ENCODE data around the gene TEDC2. TPM values are rescaled to one million over a fixed set of nuclear protein-coding genes. Genes with fewer than 3 reads are reported as not detected.
A peak's percentile ranks its signal among the peaks of the same experiment; 100 is the strongest.

Gene TEDC2
- total and polyA plus RNA-seq, 10 of the 15 experiments (the other 5 are each of a cell fraction or from before 2014, with no cell fraction given): 0.23 to 47.9 (median 19.1) TPM

DNA sequence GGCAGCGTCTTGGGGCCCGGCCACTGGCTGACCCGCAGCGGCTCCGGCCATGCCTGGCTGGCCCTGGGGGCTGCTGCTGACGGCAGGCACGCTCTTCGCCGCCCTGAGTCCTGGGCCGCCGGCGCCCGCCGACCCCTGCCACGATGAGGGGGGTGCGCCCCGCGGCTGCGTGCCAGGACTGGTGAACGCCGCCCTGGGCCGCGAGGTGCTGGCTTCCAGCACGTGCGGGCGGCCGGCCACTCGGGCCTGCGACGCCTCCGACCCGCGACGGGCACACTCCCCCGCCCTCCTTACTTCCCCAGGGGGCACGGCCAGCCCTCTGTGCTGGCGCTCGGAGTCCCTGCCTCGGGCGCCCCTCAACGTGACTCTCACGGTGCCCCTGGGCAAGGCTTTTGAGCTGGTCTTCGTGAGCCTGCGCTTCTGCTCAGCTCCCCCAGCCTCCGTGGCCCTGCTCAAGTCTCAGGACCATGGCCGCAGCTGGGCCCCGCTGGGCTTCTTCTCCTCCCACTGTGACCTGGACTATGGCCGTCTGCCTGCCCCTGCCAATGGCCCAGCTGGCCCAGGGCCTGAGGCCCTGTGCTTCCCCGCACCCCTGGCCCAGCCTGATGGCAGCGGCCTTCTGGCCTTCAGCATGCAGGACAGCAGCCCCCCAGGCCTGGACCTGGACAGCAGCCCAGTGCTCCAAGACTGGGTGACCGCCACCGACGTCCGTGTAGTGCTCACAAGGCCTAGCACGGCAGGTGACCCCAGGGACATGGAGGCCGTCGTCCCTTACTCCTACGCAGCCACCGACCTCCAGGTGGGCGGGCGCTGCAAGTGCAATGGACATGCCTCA, 12.0 kb downstream of the TEDC2 start:
- Histone ChIP-seq H3K4me3 (no peak overlapping the region), H3K4me1 (ENCODE audit: control insufficient read depth, insufficient read depth, low read length) (peaks cover 20% of the 10 kb centered on the region), H3K4me2 (ENCODE audit: control insufficient read depth, insufficient read depth) (peak overlapping the region; percentile 42), H3K9me3 (replicated peaks; ENCODE audit: control insufficient read depth, insufficient read depth, low read length) (no peaks in the 10 kb centered on the region), H3K27ac (ENCODE audit: control insufficient read depth, insufficient read depth) (no peak overlapping the region), H3K36me3 (ENCODE audit: control insufficient read depth in 2 of 2, insufficient read depth in 2 of 2, low read length in 1 of 2) (no peaks in the 10 kb centered on the region), H3K79me2 (ENCODE audit: control insufficient read depth, insufficient read depth, low read length) (no peaks in the 10 kb centered on the region), H3K9ac (ENCODE audit: control insufficient read depth, insufficient read depth, low read length) (no peak overlapping the region), H4K20me1 (ENCODE audit: control insufficient read depth, insufficient read depth) (no peaks in the 10 kb centered on the region), H2AFZ (ENCODE audit: control insufficient read depth, low read depth, low read length) (no peak overlapping the region), H3K27me3 (replicated peaks in 1 of 2; ENCODE audit: control insufficient read depth in 2 of 2, insufficient read depth in 2 of 2, low read length in 1 of 2) (peaks cover 0 to 2% of the 10 kb centered on the region in 2 experiments; a peak in 1 of 4 replicates)
- CTCF ChIA-PET: no interaction called here
- SMC1A ChIA-PET (ENCODE audit: uncharacterized antibody, unreplicated experiment): no interaction called here
- WGBS (ENCODE audit: insufficient coverage, insufficient replicate concordance, low lambda C conversion rate, missing lambda C conversion rate): 47% methylated on average over 57 of the region's 61 CpGs
- intact Hi-C loops (cut with micrococcal nuclease; ENCODE audit: unreplicated experiment): no loop called here
- POLR2A ChIA-PET: interaction anchor here (0.6 to 1.4 kb wide), 3 partner anchors 12 to 136 kb away, joined by 3 to 5 read pairs (median 3); partner anchors contain the start of genes CCNF and TEDC2
- TF ChIP-seq ZNF274 (IDR thresholded peaks at IDR 0.05; ENCODE audit: insufficient read depth, insufficient read length): no peak
- no peak for TF ChIP-seq POLR2A (IDR thresholded peaks at IDR 0.05; ENCODE audit: low read depth, low read length)
- TF ChIP-seq CREM (IDR thresholded peaks at IDR 0.05; ENCODE audit: low read depth): no peak
- peak in 1 of 2 experiments; percentile 88; a peak in 2 of 4 replicates for TF ChIP-seq BHLHE40 (IDR thresholded peaks at IDR 0.05; ENCODE audit: borderline replicate concordance in 1 of 2, low read depth in 2 of 2, low read length in 1 of 2)
- 0 out of 2 replicates have a peak, but pooled peaks have one; percentile 41 for TF ChIP-seq IKZF1 (conservative IDR thresholded peaks at IDR 0.05)
- TF ChIP-seq CHD4 (IDR thresholded peaks at IDR 0.05): no peak
- 0 out of 2 replicates have a peak, but pooled peaks have one; percentile 20 for TF ChIP-seq ZNF687 (IDR thresholded peaks at IDR 0.05)
- no peak for TF ChIP-seq IRF4 (IDR thresholded peaks at IDR 0.05; ENCODE audit: low read depth, low read length)
- no peak for TF ChIP-seq NFIC (IDR thresholded peaks at IDR 0.05; ENCODE audit: low read depth, low read length)
- DNase-seq (ENCODE audit: low read depth, low spot score): no peak
- no peak for FAIRE-seq
- no TSS peak for BruUV-seq (replicated peaks)
- ATAC-seq: no peak
- RAD21 ChIA-PET (ENCODE audit: unreplicated experiment): interaction anchor here (2.2 to 3.5 kb wide), 2 partner anchors 15 to 42 kb away, joined by 6 to 17 read pairs; no protein-coding TSS in a partner anchor
- in situ Hi-C loops (cut with MboI): no loop called here

Data from GM12878 (cell line).